ENCODE measurements around the gene MT1E.
A peak's percentile ranks its signal among the peaks of the same experiment; 100 is the strongest.
"Not testable (repeated sequence)": the region's sequence is repeated elsewhere in the genome, so short reads cannot be mapped to it uniquely, and the experiment has no call there.

MT1E gene

GRCh38 chr16:56647641-56648431, 22.3 kb downstream of the MT1E start:
- DNase-seq = no peak

DNA sequence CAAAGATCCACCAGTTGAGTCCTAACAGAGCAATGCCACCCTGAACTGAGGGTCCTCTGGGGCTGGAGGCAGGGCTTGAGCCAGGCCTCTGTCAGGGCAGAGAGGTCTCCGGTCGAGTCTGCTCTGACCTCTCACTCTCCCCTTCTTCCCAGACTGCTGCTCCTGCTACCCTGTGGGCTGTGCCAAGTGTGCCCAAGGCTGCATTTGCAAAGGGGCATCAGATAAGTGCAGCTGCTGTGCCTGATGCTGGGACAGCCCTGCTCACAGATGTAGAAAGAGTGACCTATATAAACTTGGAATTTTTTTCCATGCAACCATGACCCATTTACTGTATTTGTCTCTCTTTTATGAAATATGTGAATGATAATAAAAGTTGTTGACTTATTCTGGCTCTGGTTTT, 23.7 kb downstream of the MT1E start:
- no peak for DNase-seq

- DNase-seq = no peak
Measured at GRCh38 chr16:56649820-56650219, 24.2 kb downstream of the MT1E start.

DNA sequence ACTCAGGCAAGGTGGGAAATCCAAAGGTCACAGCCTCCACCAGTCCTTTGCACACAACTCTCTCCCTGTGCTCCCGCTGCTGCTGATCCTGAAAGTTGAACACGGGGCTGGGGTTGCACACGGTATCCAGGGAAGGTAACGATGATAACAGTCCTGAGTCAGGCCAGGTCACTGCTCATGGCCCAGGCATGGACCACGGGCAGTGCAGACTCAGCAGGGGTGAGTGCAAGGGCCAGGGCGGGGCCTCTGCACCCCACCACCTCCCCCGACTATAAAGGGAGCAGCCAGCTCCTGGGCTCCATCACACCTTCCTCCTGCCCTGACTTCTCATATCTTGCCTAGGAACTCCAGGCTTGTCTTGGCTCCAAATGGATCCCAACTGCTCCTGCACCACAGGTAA, 26.0 kb downstream of the MT1E start, which contains the start of gene MT1B:
Gene MT1B, plus strand, starts transcription at position 301 of the 400 bp plus-strand sequence. Its CDS starts 68 bp downstream, at position 369.
- no peak for DNase-seq

DNA sequence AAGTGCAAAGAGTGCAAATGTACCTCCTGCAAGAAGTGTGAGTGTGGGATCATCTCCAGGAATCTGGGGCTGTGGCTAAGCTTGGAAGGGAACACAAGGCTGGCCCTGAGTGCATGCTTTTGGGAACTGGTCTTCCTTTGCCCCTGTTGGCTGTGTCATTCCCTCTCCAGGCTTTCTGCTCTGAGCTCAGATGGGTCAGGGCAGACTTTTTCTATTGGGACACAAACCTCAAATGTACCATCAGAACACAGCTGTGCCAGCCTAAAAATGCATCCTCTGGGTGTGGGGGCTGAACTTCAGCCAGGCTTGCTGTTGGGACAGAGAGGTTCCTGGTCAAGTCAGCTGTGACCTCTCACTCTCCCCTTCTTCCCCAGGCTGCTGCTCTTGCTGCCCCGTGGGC, 27.0 kb downstream of the MT1E start:
- no peak for DNase-seq

- DNase-seq = no peak
Measured at GRCh38 chr16:56653218-56653617, 27.6 kb downstream of the MT1E start.

- DNase-seq = peak; percentile 60
Measured at GRCh38 chr16:56657555-56658326, 32.2 kb downstream of the MT1E start, which contains the start of gene MT1F. Gene MT1F, plus strand, starts transcription at chr16:56657959. Its CDS starts 100 bp downstream, at chr16:56658059.

- no peak for DNase-seq
Measured at GRCh38 chr16:56658327-56658875, 32.8 kb downstream of the MT1E start.

- DNase-seq = no peak
Measured at GRCh38 chr16:56662357-56663354, 37.1 kb downstream of the MT1E start.

GRCh38 chr16:56664506-56664905, 38.9 kb downstream of the MT1E start:
- no peak for DNase-seq

DNA sequence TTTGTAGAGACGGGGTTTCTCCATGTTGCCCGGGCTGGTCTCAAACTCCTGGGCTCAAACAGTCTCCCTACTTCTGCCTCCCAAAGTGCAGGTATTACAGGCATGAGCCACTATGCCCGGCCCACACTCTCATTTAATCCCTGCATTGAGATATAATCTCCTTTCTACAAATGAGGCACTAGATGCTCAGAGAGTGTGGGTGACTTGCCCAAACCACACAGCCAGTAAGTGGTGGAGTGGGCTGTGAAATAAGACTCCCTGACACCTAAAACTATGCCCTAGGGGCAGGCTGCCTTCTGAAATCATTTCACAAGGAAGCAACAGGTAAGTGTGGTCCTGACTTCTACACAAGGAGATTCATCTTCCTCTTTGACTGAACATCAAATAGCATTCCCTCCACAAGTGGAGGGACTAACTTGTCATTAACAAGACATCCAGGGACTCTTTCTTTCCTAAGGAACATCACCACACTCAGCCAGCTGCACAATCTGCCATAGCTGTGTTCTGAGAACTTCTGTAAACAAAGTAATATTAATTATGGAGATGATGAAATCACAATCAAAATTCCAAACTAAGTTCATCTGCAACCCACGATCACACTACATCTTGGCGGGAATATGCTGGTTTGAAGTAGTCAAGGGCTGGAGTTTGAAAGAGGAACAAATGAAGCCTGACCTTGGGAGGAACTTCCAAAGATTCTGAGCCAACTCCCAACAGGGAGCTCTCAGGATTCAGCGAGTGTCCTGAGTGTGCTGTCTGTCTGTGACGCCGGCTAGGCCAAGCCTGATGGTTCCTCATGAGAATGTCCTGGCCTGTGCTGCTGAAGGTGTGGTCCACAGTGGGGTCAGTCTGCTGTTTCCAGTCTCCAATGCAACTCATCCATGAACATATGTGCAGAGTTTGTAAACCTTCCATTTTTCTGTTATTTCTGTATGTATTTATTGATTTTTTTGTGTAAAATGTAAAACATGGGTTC, 40.0 kb downstream of the MT1E start:
- DNase-seq = not testable (repeated sequence)

GRCh38 chr16:56667581-56668571, 42.3 kb downstream of the MT1E start, which contains the start of gene MT1G:
Gene MT1G, minus strand, starts transcription at chr16:56668065. Its CDS starts 72 bp downstream, at chr16:56667993.
- peak; percentile 49 for DNase-seq

DNA sequence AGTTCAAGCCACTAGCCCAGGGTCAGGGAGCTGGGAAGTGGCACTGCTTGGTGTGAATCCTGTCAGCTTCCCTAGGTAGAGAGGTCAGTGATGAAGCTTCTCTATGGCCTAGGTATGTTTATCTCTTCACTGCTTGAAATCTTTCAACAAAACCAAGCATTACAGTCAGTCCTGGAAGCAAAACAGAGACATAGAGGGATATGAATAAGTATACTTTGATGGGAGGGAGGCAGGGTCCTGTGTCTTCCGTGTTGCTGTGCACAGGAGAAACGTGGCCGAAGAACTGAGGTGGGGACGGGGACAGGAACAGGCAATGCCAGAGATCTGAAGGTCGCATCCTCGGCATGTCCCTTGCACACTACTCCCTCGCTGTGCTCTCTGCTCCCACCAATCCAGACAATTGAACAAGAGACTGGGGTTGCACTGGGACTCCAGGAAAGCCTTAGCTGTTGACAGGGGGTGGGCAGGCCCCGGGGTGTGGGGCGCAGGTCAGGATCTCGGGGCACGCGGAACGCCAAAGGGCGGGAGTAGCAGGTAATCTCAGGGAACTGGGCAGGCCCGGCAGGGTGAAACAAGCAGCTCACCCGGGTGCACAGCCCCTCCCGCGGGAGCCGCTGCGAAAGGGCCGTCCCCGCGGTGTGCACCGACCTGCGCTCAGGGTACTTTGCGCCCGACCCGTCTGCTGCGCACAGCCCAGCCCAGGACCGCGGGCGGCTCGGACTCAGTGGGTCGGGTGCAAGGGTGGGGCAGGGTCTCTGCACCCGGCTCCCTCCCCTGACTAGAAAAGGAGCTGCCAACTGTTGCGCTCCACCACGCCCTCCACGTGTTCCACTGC, 43.6 kb downstream of the MT1E start, which contains the start of gene MT1H:
Gene MT1H, plus strand, starts transcription at position 810 of the 835 bp plus-strand sequence. CDS start 71 bp downstream, outside the sequence.
- DNase-seq = no peak

DNA sequence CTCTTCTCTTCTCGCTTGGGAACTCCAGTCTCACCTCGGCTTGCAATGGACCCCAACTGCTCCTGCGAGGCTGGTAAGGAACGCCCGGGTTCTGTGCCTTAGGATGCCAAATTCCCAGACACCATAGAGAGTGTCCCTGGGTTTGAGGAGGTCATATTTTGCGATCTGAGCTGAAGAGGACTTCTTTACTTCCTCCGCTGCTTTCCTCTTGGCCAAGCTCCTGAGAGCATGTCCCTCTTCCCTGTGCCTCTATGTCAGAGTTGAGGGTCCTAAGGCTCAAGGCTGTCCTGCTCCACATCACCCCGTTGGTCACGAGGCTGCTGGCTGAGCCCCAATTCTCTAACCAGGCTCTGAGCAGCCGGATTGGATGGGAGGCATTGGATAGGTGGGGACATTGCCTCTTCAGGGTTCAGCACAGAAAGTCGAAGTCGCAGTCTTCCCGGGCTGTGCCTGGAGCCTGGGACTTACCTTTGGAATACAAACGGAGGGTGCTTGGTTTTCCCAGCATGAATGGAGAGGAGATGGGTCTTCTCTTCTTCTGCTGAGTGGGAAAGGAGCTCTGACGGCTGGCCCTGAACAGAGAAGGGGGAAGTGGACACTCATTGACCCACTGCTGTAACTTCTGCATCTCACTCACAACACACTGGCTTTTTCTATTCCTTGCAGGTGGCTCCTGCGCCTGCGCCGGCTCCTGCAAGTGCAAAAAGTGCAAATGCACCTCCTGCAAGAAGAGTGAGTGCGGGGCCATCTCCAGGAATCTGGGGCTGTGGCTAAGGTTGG, 44.4 kb downstream of the MT1E start:
- no peak for DNase-seq

- no peak for DNase-seq
Measured at GRCh38 chr16:56670620-56670934, 45.0 kb downstream of the MT1E start.

- DNase-seq = not testable (repeated sequence)
Measured at GRCh38 chr16:56671691-56672090, 46.1 kb downstream of the MT1E start.

- not testable (repeated sequence) for DNase-seq
Measured at GRCh38 chr16:56672171-56672570, 46.6 kb downstream of the MT1E start.
